Astrocyte (in vitro differentiated cells and primary cell): ENCODE data around the gene HAS3. TPM values are rescaled to one million over a fixed set of nuclear protein-coding genes. Genes with fewer than 3 reads are reported as not detected.

Experiments used
- DNase-seq: peaks from one replicate; pipeline ENCODE4 v3.0.0-alpha.2; 2010; ENCODE audit warnings: low read depth
- FAIRE-seq: peaks from 2 replicates; lab custom pipeline; 2011; peaks lifted over from hg19 to GRCh38; lab: Jason Lieb, UNC
- H2AFZ ChIP-seq: 2 replicates; pipeline ENCODE4 v1.6.0; 2012; ENCODE audit warnings: low read depth, low read length, inconsistent platforms
- H3K27ac ChIP-seq: 2 replicates; pipeline ENCODE4 v1.5.1; 2011; ENCODE audit warnings: low read depth, low read length, inconsistent platforms
- H3K27me3 ChIP-seq: 2 replicates; pipeline ENCODE4 v1.6.0; 2011; ENCODE audit warnings: low read length, inconsistent platforms; ENCODE audit not compliant: insufficient read depth
- H3K36me3 ChIP-seq: 2 replicates; pipeline ENCODE4 v1.5.1; 2011; ENCODE audit warnings: low read length, inconsistent platforms; ENCODE audit not compliant: insufficient read depth
- H3K4me1 ChIP-seq: 2 replicates; pipeline ENCODE4 v1.5.1; 2011; ENCODE audit warnings: low read length, inconsistent platforms; ENCODE audit not compliant: insufficient read depth
- H3K4me2 ChIP-seq: 2 replicates; pipeline ENCODE4 v1.6.0; 2012; ENCODE audit warnings: low read length, inconsistent platforms
- H3K4me3 ChIP-seq: 2 replicates; pipeline ENCODE4 v1.5.1; 2011; ENCODE audit warnings: low read depth, mild to moderate bottlenecking, low read length, inconsistent platforms; ENCODE audit not compliant: insufficient read depth
- H3K79me2 ChIP-seq: 2 replicates; pipeline ENCODE4 v1.6.0; 2012; ENCODE audit warnings: mild to moderate bottlenecking, low read length, inconsistent platforms; ENCODE audit not compliant: insufficient read depth
- H3K9ac ChIP-seq: 2 replicates; pipeline ENCODE4 v1.6.0; 2012; ENCODE audit warnings: mild to moderate bottlenecking, low read length, inconsistent platforms
- H3K9me3 ChIP-seq: 2 replicates; pipeline ENCODE4 v1.5.1; 2012; ENCODE audit warnings: low read depth, mild to moderate bottlenecking, low read length, inconsistent platforms; ENCODE audit not compliant: insufficient read depth
- H4K20me1 ChIP-seq: 2 replicates; pipeline ENCODE4 v1.6.0; 2012; ENCODE audit warnings: low read length, inconsistent platforms; ENCODE audit not compliant: insufficient read depth
- H3K27ac Mint-ChIP-seq: one replicate; pipeline ENCODE4 v1.8.0; 2021; ENCODE audit warnings: mild to moderate bottlenecking, mixed read lengths; ENCODE audit not compliant: unreplicated experiment
- H3K27me3 Mint-ChIP-seq: one replicate; pipeline ENCODE4 v1.8.0; 2021; ENCODE audit warnings: low read depth, mixed read lengths; ENCODE audit not compliant: unreplicated experiment
- H3K36me3 Mint-ChIP-seq: one replicate; pipeline ENCODE4 v1.8.0; 2021; ENCODE audit warnings: low read depth, mixed read lengths; ENCODE audit not compliant: unreplicated experiment
- H3K4me1 Mint-ChIP-seq: one replicate; pipeline ENCODE4 v1.8.0; 2021; ENCODE audit warnings: low read depth, mixed read lengths; ENCODE audit not compliant: unreplicated experiment
- H3K4me3 Mint-ChIP-seq: one replicate; pipeline ENCODE4 v1.8.0; 2021; ENCODE audit warnings: mild to moderate bottlenecking, moderate library complexity, mixed read lengths; ENCODE audit not compliant: unreplicated experiment
- H3K9me3 Mint-ChIP-seq: one replicate; pipeline ENCODE4 v1.8.0; 2021; ENCODE audit warnings: mild to moderate bottlenecking, mixed read lengths; ENCODE audit not compliant: unreplicated experiment
- CTCF ChIP-seq: IDR thresholded peaks from 2 replicates; pipeline ENCODE4 v1.5.1; 2011; ENCODE audit warnings: low read depth, mild to moderate bottlenecking, inconsistent platforms, low read length, moderate library complexity; ENCODE audit not compliant: insufficient read depth
- EZH2 ChIP-seq: IDR thresholded peaks from 2 replicates; pipeline ENCODE4 v1.6.1; 2012; ENCODE audit warnings: mild to moderate bottlenecking, low read length, inconsistent platforms; ENCODE audit not compliant: insufficient read depth
- total RNA-seq: library from RNA; stranded (reverse); gene quantifications from 2 replicates; pipeline ENCODE4 v1.2.1, GENCODE V29; 2021

Gene HAS3
- total RNA-seq, 1 donor from 2014 or later: 2.0 TPM

GRCh38 chr16:69100071-69100691, 5.3 kb upstream of the HAS3 start:
- FAIRE-seq (no peak), DNase-seq (no peak)
- Mint-ChIP-seq H3K4me1 (peaks cover 6% of the 10 kb centered on the region), H3K27me3 (peaks cover 9% of the 10 kb centered on the region), H3K9me3 (no peaks in the 10 kb centered on the region), H3K36me3 (peaks cover 3% of the 10 kb centered on the region), H3K27ac (no peak overlapping the region), H3K4me3 (no peak overlapping the region)
- Histone ChIP-seq H4K20me1 (no peaks in the 10 kb centered on the region), H3K79me2 (no peaks in the 10 kb centered on the region), H3K36me3 (no peaks in the 10 kb centered on the region), H3K9me3 (no peaks in the 10 kb centered on the region), H3K4me3 (no peak overlapping the region), H3K27me3 (no peaks in the 10 kb centered on the region), H3K4me2 (peak overlapping the region; percentile 37), H2AFZ (no peak overlapping the region), H3K4me1 (peaks cover 4% of the 10 kb centered on the region), H3K9ac (no peak overlapping the region), H3K27ac (no peak overlapping the region)
- no peak for TF ChIP-seq CTCF
- TF ChIP-seq EZH2: no peak

- no peak overlapping the region for H3K27ac ChIP-seq
- H3K4me1 Mint-ChIP-seq: peaks cover 13% of the 10 kb centered on the region
Observed at GRCh38 chr16:69106491-69107315, 1.2 kb downstream of the HAS3 start.

More at GRCh38 chr16:69106491-69107315, 1.2 kb downstream of the HAS3 start:
- Histone ChIP-seq H3K4me3 (peak overlapping the region; percentile 65), H4K20me1 (peaks cover 22% of the 10 kb centered on the region), H3K4me2 (peak overlapping the region; percentile 95), H3K36me3 (no peaks in the 10 kb centered on the region), H2AFZ (no peak overlapping the region), H3K9ac (peak overlapping the region; percentile 10), H3K4me1 (peaks cover 25% of the 10 kb centered on the region), H3K27me3 (peaks cover 5% of the 10 kb centered on the region), H3K79me2 (no peaks in the 10 kb centered on the region), H3K9me3 (no peaks in the 10 kb centered on the region)
- H3K27me3 Mint-ChIP-seq: peaks cover 17% of the 10 kb centered on the region
- H3K4me3 Mint-ChIP-seq: peak overlapping the region; percentile 78
- TF ChIP-seq CTCF (no peak), EZH2 (no peak)
- H3K36me3 Mint-ChIP-seq: peaks cover 10% of the 10 kb centered on the region
- H3K9me3 Mint-ChIP-seq: no peaks in the 10 kb centered on the region
- FAIRE-seq (no peak), DNase-seq (no peak)
- H3K27ac Mint-ChIP-seq: no peak overlapping the region
